Ovary (tissue), 3 donors: ENCODE measurements around the gene STXBP1.

Experiments
- POLR2A ChIP-seq: fragments of 450-650 bp; IDR thresholded peaks from one replicate; pipeline ENCODE4 v1.6.1; 2017; ENCODE audit warnings: antibody characterized with exemption, mild to moderate bottlenecking, moderate library complexity
- TF ChIP-seq, protein P1 (sequence below), 3 donors: fragments of 450-650 bp in 2 of 3; fragments of 200-600 bp in 1 of 3; IDR thresholded peaks; one replicate each; pipeline versions ENCODE4 v1.5.1 to v1.8.0; 2016 to 2022; ENCODE audit warnings: antibody characterized with exemption in 3 of 3, mild to moderate bottlenecking in 1 of 3
- donor health status: DM: no; HTN: no; CAD: no.

DNA sequence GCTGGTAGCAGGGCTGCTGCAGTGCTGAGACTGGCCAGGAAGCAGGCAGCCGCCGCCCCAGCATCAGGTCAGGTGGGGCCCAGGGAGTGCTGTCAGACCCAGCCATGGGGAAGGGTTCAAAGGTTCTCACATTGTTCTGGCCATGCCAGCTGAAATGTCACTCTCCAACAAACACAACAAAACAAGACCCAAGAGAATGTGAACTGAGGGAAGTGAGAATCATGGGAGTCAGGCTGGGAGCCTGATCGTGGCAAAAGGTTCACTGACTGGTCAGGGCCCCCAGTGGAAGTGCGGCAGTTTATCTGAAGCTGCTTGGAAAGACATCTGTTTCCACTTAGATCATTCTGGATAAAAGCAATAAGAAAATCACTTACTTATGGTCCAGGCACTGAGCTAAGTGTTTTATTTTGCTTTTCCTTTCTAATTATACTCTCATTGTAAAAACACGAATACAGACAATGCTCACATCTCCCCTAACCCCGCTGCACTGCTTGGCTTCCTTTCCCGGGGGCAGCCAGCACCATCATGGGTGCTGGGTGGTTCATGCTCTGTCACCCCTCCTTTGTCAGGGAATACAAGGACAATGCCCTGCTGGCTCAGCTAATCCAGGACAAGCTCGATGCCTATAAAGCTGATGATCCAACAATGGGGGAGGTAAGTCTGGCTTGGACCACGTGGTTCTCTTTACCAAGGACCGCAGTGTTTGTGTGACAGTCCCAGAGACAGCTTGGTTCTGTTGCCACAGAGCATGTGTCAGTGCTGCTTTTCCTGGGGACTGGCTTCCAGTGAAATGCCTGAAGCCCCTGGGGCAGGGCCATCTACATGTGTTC lies 52.8 kb downstream of the STXBP1 start:
- TF ChIP-seq POLR2A, result no peak
- TF ChIP-seq, protein P1, sequence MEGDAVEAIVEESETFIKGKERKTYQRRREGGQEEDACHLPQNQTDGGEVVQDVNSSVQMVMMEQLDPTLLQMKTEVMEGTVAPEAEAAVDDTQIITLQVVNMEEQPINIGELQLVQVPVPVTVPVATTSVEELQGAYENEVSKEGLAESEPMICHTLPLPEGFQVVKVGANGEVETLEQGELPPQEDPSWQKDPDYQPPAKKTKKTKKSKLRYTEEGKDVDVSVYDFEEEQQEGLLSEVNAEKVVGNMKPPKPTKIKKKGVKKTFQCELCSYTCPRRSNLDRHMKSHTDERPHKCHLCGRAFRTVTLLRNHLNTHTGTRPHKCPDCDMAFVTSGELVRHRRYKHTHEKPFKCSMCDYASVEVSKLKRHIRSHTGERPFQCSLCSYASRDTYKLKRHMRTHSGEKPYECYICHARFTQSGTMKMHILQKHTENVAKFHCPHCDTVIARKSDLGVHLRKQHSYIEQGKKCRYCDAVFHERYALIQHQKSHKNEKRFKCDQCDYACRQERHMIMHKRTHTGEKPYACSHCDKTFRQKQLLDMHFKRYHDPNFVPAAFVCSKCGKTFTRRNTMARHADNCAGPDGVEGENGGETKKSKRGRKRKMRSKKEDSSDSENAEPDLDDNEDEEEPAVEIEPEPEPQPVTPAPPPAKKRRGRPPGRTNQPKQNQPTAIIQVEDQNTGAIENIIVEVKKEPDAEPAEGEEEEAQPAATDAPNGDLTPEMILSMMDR (IDR thresholded peaks at IDR 0.05), result no peak
